ENCODE measurements around the gene CLMN. TPM values are rescaled to one million over a fixed set of nuclear protein-coding genes. Genes with fewer than 3 reads are reported as not detected.

Gene CLMN
- total and polyA plus RNA-seq, 10 of the 15 experiments (the other 5 are each of a cell fraction or from before 2014, with no cell fraction given), result 7.8 to 49.3 (median 18.5) TPM

DNA sequence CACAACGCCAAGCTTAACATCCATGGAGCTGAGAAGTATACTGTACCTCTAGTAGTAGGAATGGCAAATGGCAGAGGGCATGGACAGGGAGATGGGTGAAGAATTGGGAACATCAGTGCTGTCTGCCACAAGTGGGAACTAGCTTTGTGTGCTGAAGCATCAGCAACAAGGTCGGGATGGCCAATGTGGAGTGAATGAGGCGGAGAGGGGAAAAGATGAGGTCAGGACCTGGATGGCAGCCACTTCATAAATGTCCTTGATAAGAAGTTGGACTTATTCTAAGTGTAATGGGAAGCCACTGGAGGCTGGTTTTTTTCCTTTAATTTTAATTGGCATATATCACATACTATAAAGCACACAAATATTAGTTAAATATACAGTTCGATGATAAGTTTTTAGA is 21.9 kb upstream of the CLMN start:
- no peaks in the 10 kb centered on the region; a peak in 1 of 4 replicates for H3K27me3 ChIP-seq (replicated peaks in 1 of 2; ENCODE audit: control insufficient read depth in 2 of 2, insufficient read depth in 2 of 2, low read length in 1 of 2)
- RAD21 ChIA-PET (ENCODE audit: unreplicated experiment), result no interaction called here
- FAIRE-seq (no peak), ATAC-seq (no peak), DNase-seq (ENCODE audit: low read depth, low spot score) (no peak)
- TF ChIP-seq EGR1 (IDR thresholded peaks at IDR 0.05; ENCODE audit: borderline replicate concordance in 1 of 2, low read depth in 2 of 2, low read length in 2 of 2) (no peak), MYB (IDR thresholded peaks at IDR 0.05; ENCODE audit: borderline replicate concordance, low read depth, low read length) (no peak), NKRF (conservative IDR thresholded peaks at IDR 0.05) (no peak), FOXM1 (IDR thresholded peaks at IDR 0.05; ENCODE audit: low read depth, low read length) (no peak), MTA2 (IDR thresholded peaks at IDR 0.05; ENCODE audit: low read depth) (no peak), HDAC6 (IDR thresholded peaks at IDR 0.05; ENCODE audit: unreplicated experiment) (no peak), DPF2 (IDR thresholded peaks at IDR 0.05) (no peak), PAX5 (IDR thresholded peaks at IDR 0.05; ENCODE audit: borderline replicate concordance, low read depth, low read length) (no peak), SMC3 (IDR thresholded peaks at IDR 0.05; ENCODE audit: borderline replicate concordance, low read length) (no peak), RAD21 (IDR thresholded peaks at IDR 0.05; ENCODE audit: insufficient read depth, low read depth, low read length) (no peak), NR2C2 (IDR thresholded peaks at IDR 0.05; ENCODE audit: borderline replicate concordance, control insufficient read depth, insufficient read length, low read depth) (no peak), HDAC2 (IDR thresholded peaks at IDR 0.05) (no peak), NFYA (IDR thresholded peaks at IDR 0.05; ENCODE audit: borderline replicate concordance, low read depth, low read length) (no peak)
- TF ChIP-seq, protein P1, sequence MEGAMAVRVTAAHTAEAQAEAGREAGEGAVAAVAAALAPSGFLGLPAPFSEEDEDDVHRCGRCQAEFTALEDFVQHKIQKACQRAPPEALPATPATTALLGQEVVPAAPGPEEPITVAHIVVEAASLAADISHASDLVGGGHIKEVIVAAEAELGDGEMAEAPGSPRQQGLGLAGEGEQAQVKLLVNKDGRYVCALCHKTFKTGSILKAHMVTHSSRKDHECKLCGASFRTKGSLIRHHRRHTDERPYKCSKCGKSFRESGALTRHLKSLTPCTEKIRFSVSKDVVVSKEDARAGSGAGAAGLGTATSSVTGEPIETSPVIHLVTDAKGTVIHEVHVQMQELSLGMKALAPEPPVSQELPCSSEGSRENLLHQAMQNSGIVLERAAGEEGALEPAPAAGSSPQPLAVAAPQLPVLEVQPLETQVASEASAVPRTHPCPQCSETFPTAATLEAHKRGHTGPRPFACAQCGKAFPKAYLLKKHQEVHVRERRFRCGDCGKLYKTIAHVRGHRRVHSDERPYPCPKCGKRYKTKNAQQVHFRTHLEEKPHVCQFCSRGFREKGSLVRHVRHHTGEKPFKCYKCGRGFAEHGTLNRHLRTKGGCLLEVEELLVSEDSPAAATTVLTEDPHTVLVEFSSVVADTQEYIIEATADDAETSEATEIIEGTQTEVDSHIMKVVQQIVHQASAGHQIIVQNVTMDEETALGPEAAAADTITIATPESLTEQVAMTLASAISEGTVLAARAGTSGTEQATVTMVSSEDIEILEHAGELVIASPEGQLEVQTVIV (IDR thresholded peaks at IDR 0.05; ENCODE audit: borderline replicate concordance, partially characterized antibody), result no peak
- TF ChIP-seq, protein P2, sequence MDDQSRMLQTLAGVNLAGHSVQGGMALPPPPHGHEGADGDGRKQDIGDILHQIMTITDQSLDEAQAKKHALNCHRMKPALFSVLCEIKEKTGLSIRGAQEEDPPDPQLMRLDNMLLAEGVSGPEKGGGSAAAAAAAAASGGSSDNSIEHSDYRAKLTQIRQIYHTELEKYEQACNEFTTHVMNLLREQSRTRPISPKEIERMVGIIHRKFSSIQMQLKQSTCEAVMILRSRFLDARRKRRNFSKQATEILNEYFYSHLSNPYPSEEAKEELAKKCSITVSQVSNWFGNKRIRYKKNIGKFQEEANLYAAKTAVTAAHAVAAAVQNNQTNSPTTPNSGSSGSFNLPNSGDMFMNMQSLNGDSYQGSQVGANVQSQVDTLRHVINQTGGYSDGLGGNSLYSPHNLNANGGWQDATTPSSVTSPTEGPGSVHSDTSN (IDR thresholded peaks at IDR 0.05; ENCODE audit: insufficient replicate concordance, low read depth, low read length), result no peak
- TF ChIP-seq, protein P3, sequence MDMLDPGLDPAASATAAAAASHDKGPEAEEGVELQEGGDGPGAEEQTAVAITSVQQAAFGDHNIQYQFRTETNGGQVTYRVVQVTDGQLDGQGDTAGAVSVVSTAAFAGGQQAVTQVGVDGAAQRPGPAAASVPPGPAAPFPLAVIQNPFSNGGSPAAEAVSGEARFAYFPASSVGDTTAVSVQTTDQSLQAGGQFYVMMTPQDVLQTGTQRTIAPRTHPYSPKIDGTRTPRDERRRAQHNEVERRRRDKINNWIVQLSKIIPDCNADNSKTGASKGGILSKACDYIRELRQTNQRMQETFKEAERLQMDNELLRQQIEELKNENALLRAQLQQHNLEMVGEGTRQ (IDR thresholded peaks at IDR 0.05; ENCODE audit: borderline replicate concordance, low read depth, low read length), result no peak
- no TSS peak for BruUV-seq (replicated peaks)
- CTCF ChIA-PET, result interaction anchor here (1.7 kb wide), 1 partner anchor 11 kb away, joined by 4 read pairs; no protein-coding TSS in a partner anchor
- no peak overlapping the region for H3K9ac ChIP-seq (ENCODE audit: control insufficient read depth, insufficient read depth, low read length)
- no peaks in the 10 kb centered on the region for H4K20me1 ChIP-seq (ENCODE audit: control insufficient read depth, insufficient read depth)
- POLR2A ChIA-PET, result no interaction called here
- H2AFZ ChIP-seq (ENCODE audit: control insufficient read depth, low read depth, low read length), result no peak overlapping the region
- in situ Hi-C loops (cut with MboI), result no loop called here
- H3K4me1 ChIP-seq (ENCODE audit: control insufficient read depth, insufficient read depth, low read length), result no peaks in the 10 kb centered on the region
- H3K9me3 ChIP-seq (replicated peaks; ENCODE audit: control insufficient read depth, insufficient read depth, low read length), result no peaks in the 10 kb centered on the region; the same call in 2 of the 3 replicates
- H3K36me3 ChIP-seq (ENCODE audit: control insufficient read depth in 2 of 2, insufficient read depth in 2 of 2, low read length in 1 of 2), result no peaks in the 10 kb centered on the region
- H3K4me3 ChIP-seq, result no peak overlapping the region
- WGBS (ENCODE audit: insufficient coverage, insufficient replicate concordance, low lambda C conversion rate, missing lambda C conversion rate), result 20% methylated on average over 4 of the region's 4 CpGs
- no peak overlapping the region for H3K4me2 ChIP-seq (ENCODE audit: control insufficient read depth, insufficient read depth)
- no peaks in the 10 kb centered on the region for H3K79me2 ChIP-seq (ENCODE audit: control insufficient read depth, insufficient read depth, low read length)
- SMC1A ChIA-PET (ENCODE audit: uncharacterized antibody, unreplicated experiment), result interaction anchor here (1.0 to 1.3 kb wide), 3 partner anchors 13 to 23 kb away, joined by 3 to 5 read pairs (median 4); no protein-coding TSS in a partner anchor
- H3K27ac ChIP-seq (ENCODE audit: control insufficient read depth, insufficient read depth), result no peak overlapping the region
- intact Hi-C loops (cut with micrococcal nuclease; ENCODE audit: unreplicated experiment), result no loop called here

All from GM12878 (cell line).